Activated naive CD8-positive, alpha-beta T cell treated with anti-CD3 and anti-CD28 coated beads, Interleukin-2, amount 50 U/mL, for 24 hours (primary cell): ENCODE measurements around the gene PRPH2.

Experiments used
- ATAC-seq: fragments of 150-1000 bp; cut with Tn5 transposase; one replicate; pipeline ENCODE4 v1.10.0; 2021
- DNase-seq: peaks from one replicate; pipeline ENCODE4 v3.0.0; 2021
- H3K27ac Mint-ChIP-seq: one replicate; pipeline ENCODE4 v1.8.0; 2021; ENCODE audit warnings: mild to moderate bottlenecking, mixed read lengths
- H3K27me3 Mint-ChIP-seq: one replicate; pipeline ENCODE4 v1.8.0; 2021; ENCODE audit warnings: mixed read lengths
- H3K36me3 Mint-ChIP-seq: one replicate; pipeline ENCODE4 v1.8.0; 2021; ENCODE audit warnings: low read depth, mixed read lengths
- H3K4me1 Mint-ChIP-seq: one replicate; pipeline ENCODE4 v1.8.0; 2021; ENCODE audit warnings: mixed read lengths
- H3K4me3 Mint-ChIP-seq: one replicate; pipeline ENCODE4 v1.8.0; 2021; ENCODE audit warnings: mild to moderate bottlenecking, moderate library complexity, mixed read lengths
- H3K9me3 Mint-ChIP-seq: one replicate; pipeline ENCODE4 v1.8.0; 2021; ENCODE audit warnings: mixed read lengths

PRPH2 gene

GRCh38 chr6:42653851-42654250 is 68.5 kb downstream of the PRPH2 start:
- no peak for ATAC-seq

GRCh38 chr6:42652024-42652746 is 70.2 kb downstream of the PRPH2 start:
- Mint-ChIP-seq H3K9me3 (no peaks in the 10 kb centered on the region), H3K4me1 (no peaks in the 10 kb centered on the region), H3K27me3 (no peaks in the 10 kb centered on the region), H3K4me3 (no peak overlapping the region), H3K27ac (no peak overlapping the region), H3K36me3 (peaks cover 31% of the 10 kb centered on the region)
- DNase-seq: no peak
- no peak for ATAC-seq

More at GRCh38 chr6:42653851-42654250, 68.5 kb downstream of the PRPH2 start:
- Mint-ChIP-seq H3K36me3 (peaks cover 31% of the 10 kb centered on the region), H3K4me1 (no peaks in the 10 kb centered on the region), H3K27me3 (no peaks in the 10 kb centered on the region), H3K9me3 (no peaks in the 10 kb centered on the region), H3K4me3 (no peak overlapping the region), H3K27ac (no peak overlapping the region)
- no peak for DNase-seq
